GM18502 (cell line): ENCODE data around the gene MEGF11.
"Not testable (repeated sequence)": the region's sequence is repeated elsewhere in the genome, so short reads cannot be mapped to it uniquely, and the experiment has no call there.

ENCODE experiments used
- ATAC-seq: cut with Tn5 transposase; IDR thresholded peaks from one replicate; pipeline ENCODE4 v1.9.1; 2021; ENCODE audit warnings: mild to moderate bottlenecking; ENCODE audit not compliant: unreplicated experiment, poor library complexity

MEGF11 gene

GRCh38 chr15:65993236-65993635 is 260.3 kb downstream of the MEGF11 start:
- no peak for ATAC-seq

- no peak for ATAC-seq
Measured at GRCh38 chr15:65991721-65992483, 261.6 kb downstream of the MEGF11 start.

DNA sequence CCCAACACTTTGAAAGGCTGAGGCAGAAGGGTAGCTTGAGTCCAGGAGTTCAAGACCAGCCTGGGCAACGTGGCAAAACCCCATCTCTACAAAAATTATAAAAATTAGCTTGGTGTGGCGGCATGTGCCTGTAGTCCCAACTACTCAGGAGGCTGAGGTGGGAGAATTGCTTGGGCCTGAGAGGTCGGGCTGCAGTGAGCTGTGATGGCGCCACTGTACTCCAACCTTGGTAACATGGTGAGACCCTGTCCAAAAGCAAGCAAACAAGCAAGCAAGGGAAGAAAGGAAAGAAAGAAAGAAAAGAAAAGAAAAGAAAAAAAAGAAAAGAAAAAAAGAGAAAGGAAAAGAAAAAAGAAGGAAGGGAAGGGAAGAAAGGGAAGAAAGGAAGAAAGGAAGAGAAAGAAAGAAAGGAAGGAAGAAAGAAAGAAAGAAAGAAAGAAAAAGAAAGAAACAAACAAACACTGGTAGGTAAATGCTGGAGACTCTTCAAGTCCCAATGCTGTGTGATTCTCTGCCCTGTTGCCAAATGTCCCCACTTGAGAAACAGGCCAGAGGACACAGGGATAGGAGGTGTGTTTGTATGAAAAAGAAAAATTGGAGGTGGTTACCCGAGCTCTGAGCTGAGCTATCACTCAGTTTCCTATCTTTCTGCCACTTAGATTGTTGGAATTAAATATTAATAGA is 263.1 kb downstream of the MEGF11 start:
- no peak for ATAC-seq

GRCh38 chr15:65987100-65987499 is 266.4 kb downstream of the MEGF11 start:
- ATAC-seq = no peak

- no peak for ATAC-seq
Measured at GRCh38 chr15:65986416-65986815, 267.1 kb downstream of the MEGF11 start.

DNA sequence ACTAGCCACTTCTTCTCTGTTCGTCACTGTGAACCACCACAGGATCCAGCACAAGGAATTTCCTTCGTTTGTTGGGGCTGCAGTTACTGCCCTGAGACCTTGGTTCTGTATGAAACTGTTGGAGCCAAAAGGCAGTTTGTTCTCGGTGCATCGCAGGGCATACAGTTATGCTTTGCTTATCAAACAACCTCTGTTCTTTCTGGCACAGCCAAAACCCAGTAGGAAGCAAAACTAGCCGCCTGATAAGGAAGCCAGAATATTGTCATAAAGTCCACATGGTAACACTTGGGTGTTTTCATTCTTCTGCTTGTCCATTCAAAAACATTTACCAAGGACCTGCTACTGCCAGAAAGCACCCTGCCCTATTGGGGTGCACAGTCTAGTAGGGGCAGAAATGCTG is 268.2 kb downstream of the MEGF11 start:
- ATAC-seq = no peak

DNA sequence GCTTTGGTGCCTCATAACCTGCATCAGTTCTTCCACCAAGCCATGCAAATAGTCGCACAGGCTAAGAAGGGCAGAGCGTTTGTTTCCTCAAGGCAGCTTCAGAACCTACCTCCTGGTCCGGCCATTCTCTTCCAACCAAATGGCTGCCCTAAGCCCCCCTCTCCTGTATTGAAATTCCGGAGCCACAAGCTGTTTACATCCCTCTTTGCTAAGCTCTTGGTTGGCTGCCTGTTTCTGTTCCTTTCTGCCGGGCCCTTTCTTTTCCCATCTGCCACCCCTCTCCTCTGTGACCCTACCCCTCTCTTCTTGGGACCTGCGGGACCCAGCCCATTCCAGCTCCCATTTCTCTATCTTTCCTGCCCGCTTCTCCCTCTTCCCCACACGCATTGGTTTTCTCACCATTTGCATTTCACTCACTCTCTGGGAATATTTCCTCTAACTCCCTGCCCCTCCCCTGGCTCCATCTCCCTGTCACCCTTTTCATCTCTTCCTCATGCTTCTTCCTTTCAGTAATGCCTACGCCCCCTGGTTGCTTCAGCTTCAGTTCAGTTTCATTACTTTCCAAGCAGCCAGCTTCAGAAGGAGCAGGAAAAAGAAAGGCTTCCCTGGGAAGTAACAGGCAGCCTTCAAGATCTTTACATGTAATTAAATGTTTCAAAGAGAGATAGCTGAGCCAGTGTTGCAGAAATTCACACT is 270.8 kb downstream of the MEGF11 start:
- ATAC-seq = no peak

GRCh38 chr15:65981837-65982626 is 271.5 kb downstream of the MEGF11 start:
- ATAC-seq = peak; percentile 64

DNA sequence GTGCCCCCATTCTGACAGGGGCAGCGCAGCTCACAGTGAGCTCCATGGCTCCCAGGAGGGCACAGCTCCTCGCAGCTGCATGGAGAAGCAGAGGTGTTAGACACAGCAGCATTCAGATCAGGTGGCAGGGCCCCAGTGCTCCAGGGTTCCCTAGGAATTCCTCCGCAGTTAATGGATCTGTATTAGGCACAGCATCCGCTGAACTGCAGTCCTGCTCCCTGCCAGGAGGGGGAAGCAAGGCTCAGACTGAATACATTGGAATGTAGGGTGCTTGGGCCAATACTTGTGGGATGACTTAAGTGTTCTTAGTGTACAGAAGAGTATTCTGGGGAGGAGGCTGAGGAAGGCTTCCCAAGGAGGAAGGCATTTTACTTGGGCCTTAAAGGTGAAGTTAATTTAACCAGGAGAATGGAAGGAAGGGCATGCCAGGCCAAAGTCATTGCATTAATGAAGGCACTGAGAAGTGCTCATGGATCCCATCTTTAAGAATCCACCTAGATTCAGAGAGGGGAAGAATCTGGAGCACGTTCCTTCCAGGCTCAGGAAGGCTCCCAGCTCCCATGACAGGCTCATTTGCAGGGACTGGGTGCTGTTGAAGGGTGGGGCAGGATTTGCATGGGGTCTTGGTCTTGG is 272.6 kb downstream of the MEGF11 start:
- ATAC-seq = no peak

DNA sequence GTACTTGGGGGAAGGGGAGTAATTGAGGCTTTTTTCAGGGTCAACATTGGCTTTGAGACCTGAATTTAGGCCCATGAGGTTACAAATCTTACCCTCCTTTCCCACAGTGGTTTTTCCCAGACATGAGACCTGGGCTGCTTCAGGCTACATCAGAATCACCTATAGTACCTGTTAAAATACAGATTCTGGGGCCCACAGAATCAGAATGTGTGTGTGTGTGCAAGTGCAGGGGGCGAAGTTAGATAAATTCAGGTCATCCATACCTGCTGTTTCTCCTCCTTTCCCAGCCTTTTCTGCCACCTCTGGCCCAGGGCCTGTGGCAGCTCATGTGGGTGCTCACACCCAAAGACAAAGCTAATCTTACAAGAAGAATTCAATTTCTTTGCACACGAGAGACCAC is 273.7 kb downstream of the MEGF11 start:
- ATAC-seq = no peak

GRCh38 chr15:65979316-65979715 is 274.2 kb downstream of the MEGF11 start:
- no peak for ATAC-seq

DNA sequence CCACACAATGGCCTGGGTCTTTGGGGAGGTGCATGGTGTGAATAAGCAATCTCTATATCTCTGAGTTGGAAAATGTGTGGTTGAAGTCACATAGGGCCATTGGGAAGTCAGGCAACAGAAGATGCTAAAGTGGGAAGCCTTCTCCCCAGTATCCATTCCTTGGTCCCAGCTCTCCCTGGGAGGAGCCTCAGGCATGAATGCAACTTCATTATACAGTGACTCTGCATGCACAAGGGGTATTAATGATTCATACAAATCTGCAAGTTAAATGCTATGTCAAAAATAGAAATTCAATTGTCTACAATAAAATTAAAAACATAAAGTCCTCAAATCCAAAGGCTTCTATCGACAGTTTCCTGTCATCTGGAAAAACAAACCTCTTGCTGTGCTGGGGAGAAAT is 275.4 kb downstream of the MEGF11 start:
- ATAC-seq = no peak

GRCh38 chr15:65976196-65976595 is 277.4 kb downstream of the MEGF11 start:
- not testable (repeated sequence) for ATAC-seq

DNA sequence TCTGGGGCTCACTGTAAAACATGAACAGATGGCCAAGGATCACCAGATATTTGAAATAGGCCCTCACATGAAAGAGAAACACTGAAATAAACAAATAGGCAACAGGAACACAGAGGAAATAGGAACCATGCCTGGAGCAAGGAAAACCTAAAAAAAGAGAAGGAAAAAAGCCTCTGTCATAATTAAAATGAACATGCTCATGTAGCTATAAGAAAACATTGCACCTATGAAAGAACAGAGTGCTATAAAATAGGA is 281.9 kb downstream of the MEGF11 start:
- ATAC-seq = no peak

DNA sequence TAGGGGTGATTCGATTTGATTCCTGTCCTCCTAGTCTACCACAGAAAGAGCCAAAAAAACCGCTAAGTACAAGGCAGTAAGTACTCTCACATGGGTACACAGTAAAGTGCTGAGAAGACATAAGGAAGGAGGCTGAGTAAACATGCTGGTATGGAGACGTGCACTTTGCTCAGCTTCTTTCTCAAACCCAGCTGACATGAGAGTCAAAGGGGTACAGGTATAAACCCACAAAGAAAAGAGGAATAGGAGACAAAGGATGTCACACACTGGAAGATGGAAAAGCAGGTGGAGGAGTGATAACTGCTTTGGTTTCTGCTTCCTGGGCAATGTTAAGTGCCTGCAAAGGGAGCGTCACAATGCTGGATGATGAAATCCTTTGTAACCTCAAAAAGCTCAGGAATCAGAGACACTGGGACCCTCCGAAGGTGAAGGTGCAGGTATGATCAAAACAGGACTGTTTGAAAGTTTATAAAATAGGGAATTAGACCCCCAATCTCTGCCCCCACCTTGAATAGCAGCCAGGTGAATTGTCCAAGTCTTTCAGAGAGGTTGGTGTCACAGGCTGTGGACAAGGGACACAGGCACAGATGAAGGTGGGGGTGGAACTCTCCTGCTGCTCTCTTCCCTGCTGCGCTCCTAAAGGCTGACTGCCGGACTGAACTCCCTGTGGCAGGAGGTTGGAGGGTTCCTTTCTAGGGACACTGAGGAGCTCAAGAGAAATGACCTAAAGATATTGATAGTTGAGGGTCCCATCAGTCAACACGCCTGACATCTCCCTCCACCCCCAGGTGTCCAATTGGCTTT is 282.4 kb downstream of the MEGF11 start:
- no peak for ATAC-seq

GRCh38 chr15:65969865-65970816 is 283.4 kb downstream of the MEGF11 start:
- no peak for ATAC-seq

- ATAC-seq = no peak
Measured at GRCh38 chr15:65968511-65968910, 285.0 kb downstream of the MEGF11 start.

- ATAC-seq = no peak
Measured at GRCh38 chr15:65964792-65965433, 288.6 kb downstream of the MEGF11 start.
